ENCODE data around the gene NEK1.
"Not testable (repeated sequence)": the region's sequence is repeated elsewhere in the genome, so short reads cannot be mapped to it uniquely, and the experiment has no call there.

NEK1 gene

DNA sequence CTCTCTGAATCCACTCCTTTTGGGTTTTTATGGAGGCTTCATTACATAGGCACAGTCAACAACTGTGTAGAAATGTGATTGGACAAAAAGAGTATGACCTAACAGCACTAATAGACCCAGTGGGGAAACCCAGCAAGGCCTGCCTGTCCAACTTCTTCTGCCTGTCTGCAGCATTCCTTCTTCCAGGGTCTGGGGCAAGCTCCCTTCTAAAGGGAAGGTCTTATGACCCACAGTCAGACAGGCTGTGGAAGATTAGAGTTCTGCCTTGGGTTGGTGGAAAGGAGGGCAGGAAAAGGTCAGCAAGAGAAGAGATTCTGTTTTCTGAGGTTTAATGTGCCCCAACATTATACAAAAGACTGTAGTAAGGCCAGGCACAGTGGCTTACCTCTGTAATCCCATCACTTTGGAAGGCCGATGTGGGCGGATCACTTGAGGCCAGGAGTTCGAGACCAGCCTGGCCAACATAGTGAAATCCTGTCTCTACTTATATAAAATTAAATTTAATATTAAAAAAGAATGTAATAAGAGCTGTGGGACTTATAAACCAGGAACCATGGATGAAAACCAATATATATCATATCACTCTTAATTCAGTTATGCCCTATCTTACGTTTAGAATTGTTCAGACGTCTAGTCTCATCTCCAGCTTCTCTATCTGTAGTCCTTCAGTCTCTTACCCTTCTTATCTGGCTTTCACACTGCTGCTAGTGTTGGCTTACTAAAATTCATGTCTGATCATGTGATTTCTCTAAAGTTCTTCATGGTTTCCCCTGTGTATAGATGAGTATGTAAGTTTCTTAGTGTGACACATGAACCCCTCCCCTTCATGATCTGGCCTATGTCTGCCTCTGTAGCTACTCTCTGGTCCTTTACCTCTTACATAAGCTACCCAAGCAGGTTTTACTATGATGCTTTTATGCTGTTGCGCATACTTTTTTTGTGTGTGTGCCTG, 14.2 kb upstream of the NEK1 start:
- DNase-seq: peak; percentile 9

DNA sequence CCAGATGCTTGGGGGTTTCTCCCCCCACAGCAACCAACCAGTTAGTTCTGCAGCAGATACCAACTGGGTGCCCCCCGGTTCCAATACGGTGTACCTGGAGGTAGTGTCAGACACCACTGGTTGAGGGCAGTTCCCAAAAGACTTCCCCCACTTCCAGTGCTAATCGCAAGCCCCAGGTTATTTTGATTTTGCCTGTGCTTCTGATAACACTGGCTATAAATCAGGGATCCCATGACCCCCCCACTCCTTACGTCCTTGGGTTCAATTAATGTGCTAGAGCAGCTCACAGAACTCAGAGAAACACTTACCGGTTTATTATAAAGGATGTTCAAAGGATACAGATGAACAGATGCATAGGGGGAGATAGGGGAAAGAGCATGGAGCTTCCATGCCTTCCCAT, 13.5 kb upstream of the NEK1 start:
- DNase-seq: no peak

DNA sequence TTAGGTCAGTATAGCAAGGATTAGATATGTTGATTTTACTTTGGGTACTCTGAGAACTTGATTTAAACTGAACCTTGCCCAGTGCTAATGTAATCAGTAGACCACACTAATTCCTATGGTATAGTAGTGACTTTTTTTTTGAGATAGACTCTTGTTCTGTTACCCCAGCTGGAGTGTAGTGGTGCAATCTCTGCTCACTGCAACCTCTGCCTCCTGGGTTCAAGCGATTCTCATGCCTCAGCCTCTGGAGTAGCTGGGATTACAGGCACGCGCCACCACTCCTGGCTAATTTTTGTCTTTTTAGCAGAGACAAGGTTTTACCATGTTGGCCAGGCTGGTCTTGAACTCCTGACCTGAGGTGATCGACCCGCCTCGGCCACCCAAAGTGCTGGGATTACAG, 11.6 kb upstream of the NEK1 start:
- DNase-seq: not testable (repeated sequence)

DNA sequence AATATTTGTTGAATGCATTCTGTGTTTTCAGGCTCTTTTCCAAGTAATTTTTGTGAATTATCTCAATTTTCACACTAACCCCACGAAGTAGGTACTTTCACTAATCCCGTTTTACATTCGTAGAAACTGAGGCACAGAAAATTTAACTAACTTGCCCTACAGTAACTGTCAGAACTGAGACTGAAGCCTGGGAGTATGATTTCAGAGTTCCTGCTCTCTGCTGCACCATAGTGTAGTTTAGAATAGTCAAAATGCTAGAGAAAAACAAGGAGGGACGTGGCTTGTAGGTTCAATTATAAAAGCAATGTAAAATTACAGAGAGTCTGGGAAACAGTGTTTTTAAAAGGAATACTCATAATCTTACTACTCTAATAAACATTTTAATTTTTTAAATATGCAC, 10.2 kb upstream of the NEK1 start:
- DNase-seq: no peak

DNA sequence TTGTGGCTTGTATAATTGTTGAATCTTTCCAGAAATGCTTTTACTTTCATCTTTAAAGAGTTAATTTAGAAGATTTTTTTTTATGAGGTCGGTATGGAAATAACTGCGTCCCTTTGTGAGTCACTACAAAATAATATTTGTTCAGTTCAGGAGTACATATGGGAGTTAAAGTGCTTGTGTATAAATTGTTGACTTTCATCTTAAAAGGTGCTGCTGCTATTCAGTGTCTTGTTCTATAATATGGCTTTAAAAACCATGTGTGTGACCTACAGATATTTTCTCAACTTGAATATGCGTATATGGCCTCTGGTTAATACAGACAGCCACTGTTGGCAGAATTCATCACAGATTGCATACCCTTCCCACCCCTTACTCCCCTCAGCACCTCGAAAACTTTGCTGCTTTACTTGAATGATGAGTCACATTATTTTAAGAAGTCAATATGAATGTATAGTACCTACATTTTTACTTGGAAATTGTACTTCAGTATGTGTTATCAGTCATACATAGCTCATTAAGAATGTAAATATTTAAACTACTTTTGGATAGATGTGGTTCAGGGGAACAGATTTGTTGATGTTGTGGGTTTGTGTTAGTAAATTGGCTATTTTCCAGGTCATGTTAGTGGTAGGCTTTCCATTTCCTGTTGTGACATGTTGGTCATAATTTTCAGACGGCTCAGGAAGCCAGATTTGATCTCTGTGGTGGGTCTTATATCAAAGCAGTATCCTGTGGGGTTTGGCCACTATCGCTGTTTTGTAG, 9.5 kb upstream of the NEK1 start:
- DNase-seq: peak; percentile 63

DNA sequence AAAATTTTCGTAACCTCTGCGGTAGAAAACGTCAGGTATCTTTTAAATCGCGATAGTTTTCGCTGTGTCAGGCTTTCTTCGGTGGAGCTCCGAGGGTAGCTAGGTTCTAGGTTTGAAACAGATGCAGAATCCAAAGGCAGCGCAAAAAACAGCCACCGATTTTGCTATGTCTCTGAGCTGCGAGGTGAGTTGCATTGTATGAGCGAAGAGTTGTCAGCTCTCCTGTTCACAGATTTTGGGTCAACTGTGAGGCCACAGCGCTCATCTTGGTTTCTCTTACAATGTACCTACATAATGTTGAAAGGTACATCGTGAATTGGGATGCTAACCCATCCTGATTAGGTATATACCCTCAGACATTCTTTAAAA, 8.5 kb upstream of the NEK1 start:
- peak; percentile 14 for DNase-seq

DNA sequence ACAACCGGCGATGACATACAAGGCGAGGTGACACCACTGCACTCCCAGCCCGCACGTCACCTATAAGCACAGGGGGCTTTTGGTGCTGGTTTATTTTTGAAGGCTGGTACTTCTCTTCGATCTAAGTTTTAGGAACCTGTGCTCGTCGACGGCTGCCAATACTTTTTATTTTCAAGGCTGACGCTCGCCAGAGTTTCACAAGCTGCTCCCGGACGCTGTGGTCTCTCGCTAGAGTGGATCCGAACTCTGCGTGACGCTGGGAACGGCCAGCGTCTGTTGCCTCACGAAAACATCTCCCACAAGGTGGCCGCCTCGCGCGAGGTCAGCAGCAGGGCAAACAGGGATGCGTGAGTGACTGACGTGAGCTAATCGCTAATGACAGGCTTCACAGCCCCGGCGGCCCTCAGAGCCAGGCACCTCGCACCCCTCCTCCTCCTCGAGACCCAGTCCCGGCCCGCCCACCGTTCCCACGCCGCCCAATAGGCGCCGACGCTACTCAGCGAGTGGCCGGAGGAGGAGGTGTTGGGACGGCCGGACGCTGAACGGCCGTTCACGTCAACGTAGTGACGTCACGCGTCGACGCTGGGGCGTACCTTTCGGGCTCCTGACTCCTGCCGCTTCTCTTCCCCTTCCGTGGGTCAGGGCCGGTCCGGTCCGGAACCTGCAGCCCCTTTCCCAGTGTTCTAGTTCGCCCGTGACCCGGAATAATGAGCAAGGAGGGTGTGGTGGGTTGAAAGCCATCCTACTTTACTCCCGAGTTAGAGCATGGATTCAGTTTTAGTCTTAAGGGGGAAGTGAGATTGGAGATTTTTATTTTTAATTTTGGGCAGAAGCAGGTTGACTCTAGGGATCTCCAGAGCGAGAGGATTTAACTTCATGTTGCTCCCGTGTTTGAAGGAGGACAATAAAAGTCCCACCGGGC, 7.8 kb upstream of the NEK1 start, which contains the start of gene CLCN3:
CLCN3 (plus strand) TSS at position 621 of the 922 bp plus-strand sequence. CDS start 15,351 bp downstream, outside the sequence.
- DNase-seq: peak; percentile 99

DNA sequence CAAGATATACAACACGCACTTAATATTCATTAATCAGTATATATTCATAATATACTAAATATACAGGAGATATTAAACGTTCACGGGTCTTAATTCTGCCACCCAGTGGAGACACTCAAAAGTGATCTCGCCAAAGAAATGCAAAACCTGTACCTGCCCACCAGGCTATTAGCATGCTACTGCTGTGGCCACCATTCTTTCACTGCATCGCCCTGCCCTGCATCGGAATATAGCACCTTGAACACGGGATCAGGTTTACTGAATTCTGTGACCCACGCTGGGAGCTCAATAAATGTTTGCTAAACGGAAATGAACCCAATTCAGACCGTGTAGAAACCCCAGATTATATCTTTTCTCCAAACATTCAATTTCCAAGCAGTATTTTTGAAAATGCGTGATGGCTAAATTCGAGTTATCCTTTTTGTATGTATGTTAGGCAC, 7.2 kb upstream of the NEK1 start:
- DNase-seq: peak; percentile 23

DNA sequence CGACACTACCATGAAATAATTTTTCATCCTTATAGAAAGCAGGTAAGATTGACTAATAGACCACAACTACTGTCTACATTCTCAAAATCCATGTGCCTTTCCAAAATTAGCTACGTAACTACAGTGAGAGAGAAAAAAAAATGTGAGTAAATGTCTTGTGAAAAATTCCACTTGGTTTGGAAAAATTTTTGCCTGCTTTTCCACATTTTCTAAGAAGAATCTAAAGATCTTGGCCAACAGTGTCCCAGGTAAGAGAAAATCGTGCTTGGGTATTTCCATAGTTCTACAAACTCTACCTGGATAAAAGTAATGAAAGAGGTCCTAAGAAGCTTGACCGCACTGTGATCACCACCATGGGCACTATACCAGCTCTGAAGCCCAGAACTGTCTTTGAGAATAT, 6.6 kb upstream of the NEK1 start:
- DNase-seq: no peak

DNA sequence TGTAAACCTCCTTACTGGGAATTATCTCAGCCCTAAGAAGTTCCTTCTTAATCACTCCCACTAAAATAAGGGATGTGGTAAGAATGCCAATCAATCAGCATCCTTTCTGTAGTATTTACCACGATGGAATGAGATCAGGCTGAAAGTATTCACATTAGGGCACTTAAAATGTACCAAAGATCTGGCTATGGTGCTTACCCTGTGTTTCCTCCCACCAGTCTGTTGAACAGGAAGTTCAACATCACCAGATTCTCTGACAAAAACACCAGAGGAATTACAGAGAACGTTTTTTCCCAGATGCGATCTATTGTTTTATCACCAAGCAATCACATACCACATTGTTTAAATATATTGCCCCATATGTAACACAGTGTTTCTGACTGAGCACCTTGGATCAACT, 5.9 kb upstream of the NEK1 start:
- DNase-seq: peak; percentile 31

DNA sequence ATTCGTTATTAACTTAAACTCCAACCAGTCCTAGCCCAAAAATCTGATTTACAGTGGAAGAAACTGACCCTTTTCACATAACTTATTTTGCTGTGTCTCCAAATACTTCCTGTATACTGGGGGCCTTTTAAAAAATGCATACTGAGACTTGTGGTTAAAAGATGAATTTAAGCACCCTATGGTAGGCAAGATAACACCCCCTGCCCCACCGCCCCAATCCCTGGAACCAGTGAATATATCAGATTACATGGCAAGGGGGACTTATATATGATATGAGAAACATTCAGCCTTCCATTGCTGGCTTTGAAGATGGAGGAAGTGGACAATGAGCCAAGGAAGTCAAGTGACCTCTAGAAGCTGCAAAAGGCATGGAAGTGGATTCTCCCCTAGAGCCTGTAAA, 4.9 kb upstream of the NEK1 start:
- DNase-seq: no peak

DNA sequence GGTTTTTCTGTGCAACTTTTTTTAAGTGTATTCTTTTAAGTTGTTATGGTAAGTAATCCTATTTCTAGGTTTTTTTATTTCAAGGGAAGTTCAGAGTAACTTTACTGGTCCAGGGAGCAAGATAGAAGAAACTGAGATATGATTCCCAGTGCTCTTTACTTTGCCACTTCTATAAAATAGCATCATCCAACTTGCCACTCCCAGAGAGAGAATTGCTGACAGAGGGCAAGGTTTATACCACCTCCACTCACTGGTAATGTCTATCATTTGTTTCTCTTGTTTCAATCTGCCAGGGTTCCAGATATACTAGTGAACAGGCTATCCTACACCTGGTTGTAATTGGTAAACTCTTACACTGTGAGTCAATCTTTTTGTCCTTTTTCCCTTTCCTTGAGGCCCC, 4.5 kb upstream of the NEK1 start:
- no peak for DNase-seq

DNA sequence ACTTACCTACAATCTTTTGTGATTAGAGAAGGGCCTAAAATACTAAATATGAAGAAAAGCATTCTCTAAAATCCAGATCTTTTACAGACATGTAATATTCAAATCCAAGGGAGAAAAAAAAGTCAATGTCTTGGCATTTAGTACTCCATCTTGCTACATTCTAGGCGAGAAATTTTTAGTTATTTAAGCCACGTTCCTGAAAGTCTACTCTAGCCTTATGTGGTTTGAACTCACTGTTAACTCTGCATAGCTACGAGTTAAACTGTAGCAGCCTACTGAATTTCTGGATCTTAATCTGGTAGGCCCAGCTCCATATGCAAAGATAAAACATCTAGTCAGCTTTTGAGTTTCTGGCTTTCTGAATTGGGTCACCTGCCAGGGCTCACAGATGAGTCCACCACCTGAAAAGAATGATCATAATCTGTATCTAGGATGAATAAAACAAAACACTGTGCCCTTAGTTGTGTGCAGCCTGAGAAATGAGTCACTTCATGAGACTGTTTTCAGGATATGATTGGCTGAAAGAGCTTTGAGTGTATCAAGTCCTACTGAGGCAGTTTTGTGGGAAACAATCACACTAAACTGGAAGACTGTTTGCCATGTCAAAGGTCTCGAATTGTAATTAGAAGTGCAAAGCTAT, 3.2 kb upstream of the NEK1 start:
- no peak for DNase-seq

DNA sequence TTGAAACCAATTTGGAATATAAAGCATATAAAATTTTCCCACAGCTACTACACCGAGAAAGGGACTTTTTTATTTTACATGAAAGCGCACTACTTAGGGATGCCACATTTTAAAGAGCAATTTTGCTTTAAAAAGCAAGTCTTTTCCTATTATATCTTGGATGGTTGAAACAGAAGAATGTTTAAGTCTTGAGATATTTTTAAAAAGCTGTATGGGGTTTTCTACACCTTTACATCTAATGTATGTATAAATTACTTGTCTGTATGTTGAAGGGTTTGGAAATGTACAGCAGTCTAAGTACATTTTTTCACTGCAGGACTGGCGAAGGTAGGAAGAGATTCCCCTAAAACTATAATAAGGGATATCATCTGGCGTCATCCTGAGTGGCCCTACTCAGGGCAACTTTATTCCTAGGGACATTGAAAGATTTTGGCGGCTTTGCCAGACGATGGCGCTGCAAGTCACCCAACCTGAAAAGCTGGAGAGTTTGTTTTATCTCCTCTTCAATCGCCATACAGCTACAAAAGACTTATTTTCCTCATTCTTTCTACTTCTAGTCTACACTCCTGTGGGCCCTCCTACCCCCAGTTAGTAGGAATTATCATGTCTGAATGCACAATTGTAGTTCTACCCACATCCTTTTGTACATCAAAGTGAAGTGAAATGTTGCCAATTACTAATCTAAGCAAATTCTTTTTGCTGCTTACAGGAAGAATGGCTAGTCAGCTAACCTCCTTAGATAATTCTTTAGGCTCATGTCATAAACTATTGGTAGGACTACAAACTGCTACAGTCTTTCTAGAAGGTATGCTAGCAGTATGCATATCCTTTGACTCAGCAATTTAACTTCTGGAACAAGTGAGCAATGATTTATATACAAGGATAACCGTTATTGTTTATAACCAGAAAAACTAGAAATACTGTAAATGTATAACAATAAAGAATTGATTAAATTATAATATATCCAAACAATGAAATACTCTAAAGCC, 782 bp upstream of the NEK1 start:
- DNase-seq: peak; percentile 77

DNA sequence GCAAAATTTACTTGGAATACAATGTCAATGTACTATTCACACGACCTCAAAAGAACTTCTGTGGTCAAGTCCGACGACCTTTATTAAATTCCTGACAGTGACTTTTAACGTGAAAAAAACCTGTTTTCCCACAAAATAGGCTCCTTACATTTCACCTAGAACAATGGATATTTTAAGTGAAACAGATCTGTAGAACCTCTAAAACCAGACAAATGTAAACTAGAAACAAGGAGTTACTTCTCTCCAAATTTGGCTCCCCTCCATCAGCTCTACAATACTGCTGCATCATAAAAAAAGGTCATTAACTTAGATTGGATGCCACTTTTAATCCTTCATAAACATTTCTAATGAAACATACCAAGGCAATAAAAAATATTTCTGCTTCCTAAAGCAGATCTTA, 1.2 kb downstream of the NEK1 start:
- no peak for DNase-seq

DNA sequence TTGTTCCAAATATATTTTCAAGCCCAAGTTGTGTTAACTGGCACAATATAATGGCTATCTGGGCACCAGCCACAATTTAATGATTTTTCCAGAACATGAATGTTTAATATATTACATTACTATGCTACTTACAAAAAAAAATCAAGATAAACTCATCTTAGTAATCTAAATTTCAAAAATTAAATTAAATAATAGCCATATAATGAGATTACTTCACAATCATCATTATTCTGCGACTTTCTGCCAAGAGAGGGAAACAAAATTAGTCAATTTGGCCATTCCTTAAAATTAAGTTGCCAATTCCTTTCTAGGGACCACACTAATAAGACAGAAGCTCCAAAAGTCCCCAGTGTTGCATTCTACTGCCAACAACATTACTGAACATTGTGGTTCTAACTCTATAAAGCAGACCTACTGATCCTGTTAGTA, 7.5 kb downstream of the NEK1 start:
- no peak for DNase-seq

DNA sequence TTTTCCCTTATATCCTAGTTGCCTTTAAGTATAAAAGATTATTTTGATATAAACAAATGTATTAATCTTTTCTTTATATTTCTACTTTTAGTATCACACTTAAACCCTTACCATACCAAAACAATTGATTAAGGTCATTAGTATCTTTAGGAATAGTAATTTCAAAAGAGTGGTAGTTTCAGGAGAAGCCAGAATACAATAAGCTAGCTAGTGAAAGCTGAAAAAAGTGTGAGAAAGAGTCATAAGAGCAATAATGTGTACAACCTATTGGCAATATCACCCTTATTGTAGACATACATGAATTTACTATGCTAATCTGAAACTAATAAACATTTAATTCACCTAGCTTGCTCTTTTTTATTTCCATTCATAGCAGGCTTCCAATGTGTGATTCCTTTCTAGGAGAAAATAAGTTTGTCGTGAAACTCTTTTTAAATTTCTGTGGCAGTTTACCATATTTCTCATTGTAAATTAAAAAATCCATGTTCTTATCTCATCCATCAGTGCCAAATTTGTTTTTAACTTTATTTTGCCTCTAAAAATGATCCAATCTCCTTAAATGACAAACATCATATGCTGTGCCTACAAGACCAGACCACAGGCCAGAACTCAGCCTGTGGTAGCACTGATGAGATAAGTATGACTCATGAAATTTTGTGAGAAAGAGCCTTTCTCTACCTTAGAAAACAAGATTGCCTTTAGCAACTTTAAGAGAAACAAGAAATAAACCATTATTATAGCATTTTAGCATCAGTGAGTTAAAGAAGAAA, 8.1 kb downstream of the NEK1 start:
- DNase-seq: peak; percentile 46

DNA sequence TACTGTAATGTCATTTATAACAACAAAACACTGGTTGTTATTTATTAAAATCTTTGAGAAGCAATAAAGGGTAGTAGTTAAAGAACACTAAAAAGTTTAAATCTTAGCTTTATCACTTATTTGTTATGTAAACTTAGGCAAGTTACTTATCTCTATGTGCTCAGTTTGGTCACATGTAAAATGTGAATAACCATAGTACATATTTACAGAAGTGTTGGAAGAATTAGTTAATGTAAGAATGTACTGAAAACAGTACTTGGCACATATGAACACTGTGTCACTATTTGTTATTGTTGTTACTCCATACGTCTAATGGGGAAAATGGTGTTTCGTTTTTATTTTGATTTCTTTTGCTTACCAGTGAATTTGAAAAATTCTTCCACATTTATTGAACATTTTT, 9.1 kb downstream of the NEK1 start:
- DNase-seq: no peak

DNA sequence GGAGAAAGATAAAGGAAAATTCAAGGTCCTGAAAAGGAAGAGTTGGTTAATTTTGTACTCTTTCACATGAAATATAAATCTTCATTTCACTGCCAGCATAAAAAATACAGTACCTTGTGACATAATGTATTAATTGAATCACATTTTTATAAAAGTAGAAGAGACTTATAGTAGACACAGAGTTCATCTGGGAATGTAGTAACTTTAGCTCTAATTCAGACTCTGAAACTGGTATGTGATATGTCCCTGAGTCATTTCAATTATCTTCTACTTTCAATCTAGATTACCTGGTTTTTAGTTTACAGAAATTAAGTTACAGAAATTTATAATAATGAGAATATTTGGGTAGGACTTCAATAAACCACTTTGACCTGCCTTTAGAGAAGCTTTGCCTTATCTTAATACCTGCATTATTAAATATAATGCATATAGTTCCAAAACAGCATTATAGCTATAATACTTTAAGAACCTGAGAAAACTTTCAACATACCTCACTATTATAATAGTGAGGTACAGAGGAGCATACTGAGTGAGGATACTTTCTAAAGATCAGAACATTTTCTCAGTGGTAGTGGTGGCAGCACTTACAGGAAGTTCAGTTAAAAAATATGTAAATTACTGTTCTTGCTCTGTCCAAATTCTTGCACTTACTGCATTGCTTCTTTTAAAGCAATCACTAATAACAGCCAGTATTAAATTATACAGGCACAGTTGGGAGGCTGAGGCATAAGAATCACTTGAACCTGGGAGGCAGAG, 11.2 kb downstream of the NEK1 start:
- no peak for DNase-seq

Data from suppressor macrophage treated with lipopolysaccharide for 4 hours (primary cell).